Activated naive CD4-positive, alpha-beta T cell treated with anti-CD3 and anti-CD28 coated beads for 36 hours (primary cell): ENCODE data around the gene AUH. TPM values are rescaled to one million over a fixed set of nuclear protein-coding genes. Genes with fewer than 3 reads are reported as not detected.
A peak's percentile ranks its signal among the peaks of the same experiment; 100 is the strongest.

Experiments
- CTCF ChIA-PET: fragments of 350-600 bp; sonication (Branson Sonifier 250); formaldehyde crosslinking; loops from one replicate; lab custom pipeline; 2021; ENCODE audit warnings: antibody characterized with exemption; lab: Charles Lee
- DNase-seq: peaks from one replicate; pipeline ENCODE4 v3.0.0-alpha.2; 2020
- H3K27ac Mint-ChIP-seq: one replicate; pipeline ENCODE4 v1.8.0; 2021; ENCODE audit warnings: mild to moderate bottlenecking, mixed read lengths
- H3K27me3 Mint-ChIP-seq: one replicate; pipeline ENCODE4 v1.8.0; 2021; ENCODE audit warnings: low read depth, mixed read lengths
- H3K36me3 Mint-ChIP-seq: one replicate; pipeline ENCODE4 v1.8.0; 2021; ENCODE audit warnings: low read depth, mixed read lengths
- H3K4me1 Mint-ChIP-seq: one replicate; pipeline ENCODE4 v1.8.0; 2021; ENCODE audit warnings: low read depth, mixed read lengths
- H3K4me3 Mint-ChIP-seq: one replicate; pipeline ENCODE4 v1.8.0; 2021; ENCODE audit warnings: mild to moderate bottlenecking, moderate library complexity, mixed read lengths
- H3K9me3 Mint-ChIP-seq: one replicate; pipeline ENCODE4 v1.8.0; 2021; ENCODE audit warnings: mixed read lengths
- intact Hi-C: fragments of 100-400 bp; cut with micrococcal nuclease; formaldehyde crosslinking; loops from one replicate; pipeline ENCODE4 v1.15.1; 2023
- total RNA-seq, 2 experiments: library from RNA; stranded (reverse); gene quantifications; one replicate each; pipeline ENCODE4 v1.2.3, GENCODE V29; 2021

AUH gene
- total RNA-seq, 2 experiments from 2014 or later: 13.4 to 14.4 TPM

DNA sequence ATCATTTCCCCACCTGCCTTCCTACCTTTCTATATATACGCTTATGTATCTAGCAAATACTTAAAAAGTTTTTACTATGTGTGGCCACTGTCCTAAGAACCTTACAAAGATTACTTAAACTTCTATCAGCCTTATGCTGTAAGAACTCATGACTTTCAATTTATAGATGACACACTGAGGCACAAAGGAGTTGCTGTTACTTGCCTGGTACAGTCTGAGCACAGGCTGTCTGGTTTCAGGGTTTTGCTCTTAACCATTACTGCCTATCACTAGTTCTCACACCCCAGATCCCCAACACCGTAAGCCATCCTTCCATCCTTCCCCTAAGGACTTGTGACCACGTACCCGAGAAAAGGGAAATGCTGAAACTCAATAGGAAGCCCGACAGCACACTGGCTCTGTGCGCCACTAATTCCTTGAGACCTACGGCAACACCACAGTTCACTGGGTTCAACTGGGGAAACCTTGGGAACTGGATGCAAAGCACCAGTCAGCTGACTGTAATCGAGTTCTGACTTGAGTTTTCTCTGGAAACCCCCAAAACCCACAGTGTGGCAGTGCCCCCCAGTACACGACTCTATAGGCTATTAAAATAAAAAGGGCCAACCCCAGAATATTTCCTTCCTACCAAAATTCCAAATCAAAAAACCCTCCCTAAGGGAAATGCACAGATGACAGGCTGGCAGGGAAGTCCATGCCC lies 56.0 kb downstream of the AUH start:
- no peak for DNase-seq
- Mint-ChIP-seq H3K9me3 (no peaks in the 10 kb centered on the region), H3K4me3 (no peak overlapping the region), H3K36me3 (peaks cover 11% of the 10 kb centered on the region), H3K27me3 (no peaks in the 10 kb centered on the region), H3K27ac (no peak overlapping the region), H3K4me1 (peaks cover 6% of the 10 kb centered on the region)
- intact Hi-C loops: no loop called here
- CTCF ChIA-PET: no interaction called here

DNA sequence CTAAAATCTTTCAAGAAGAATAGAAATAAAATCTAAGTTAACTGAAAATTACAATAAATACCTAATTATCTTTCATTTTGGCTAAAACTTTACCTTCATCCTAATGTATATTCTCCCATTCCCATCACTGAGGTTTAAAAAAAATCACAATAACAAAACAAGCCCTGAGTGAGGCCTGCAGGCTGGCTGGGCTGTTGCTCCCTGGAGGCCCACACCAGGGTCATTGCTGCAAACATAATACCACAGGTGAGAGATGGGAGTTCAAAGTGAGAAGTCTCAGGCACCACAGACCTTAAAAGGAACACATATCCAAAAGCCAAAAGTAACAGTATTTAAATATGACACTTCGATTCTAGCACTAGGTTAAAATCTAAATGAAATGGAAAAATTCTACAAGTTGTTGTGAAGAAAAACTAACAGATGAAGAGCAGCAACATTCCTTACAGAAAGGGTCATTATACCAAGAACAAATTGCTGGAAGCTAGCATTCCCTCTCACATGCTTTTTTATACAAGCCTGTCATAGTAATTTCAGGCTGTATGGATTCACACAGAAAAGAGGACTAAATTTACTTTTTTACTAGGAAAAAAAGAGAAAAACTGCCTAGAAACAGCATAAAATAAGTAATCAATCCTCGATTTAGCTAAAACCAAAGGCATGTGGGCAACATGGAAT lies 57.8 kb downstream of the AUH start:
- no peak overlapping the region for H3K4me3 Mint-ChIP-seq
- H3K27ac Mint-ChIP-seq: no peak overlapping the region
- H3K36me3 Mint-ChIP-seq: peaks cover 5% of the 10 kb centered on the region
- intact Hi-C loops: no loop called here
- CTCF ChIA-PET: no interaction called here
- H3K4me1 Mint-ChIP-seq: peaks cover 6% of the 10 kb centered on the region
- H3K27me3 Mint-ChIP-seq: no peaks in the 10 kb centered on the region
- no peaks in the 10 kb centered on the region for H3K9me3 Mint-ChIP-seq
- no peak for DNase-seq

DNA sequence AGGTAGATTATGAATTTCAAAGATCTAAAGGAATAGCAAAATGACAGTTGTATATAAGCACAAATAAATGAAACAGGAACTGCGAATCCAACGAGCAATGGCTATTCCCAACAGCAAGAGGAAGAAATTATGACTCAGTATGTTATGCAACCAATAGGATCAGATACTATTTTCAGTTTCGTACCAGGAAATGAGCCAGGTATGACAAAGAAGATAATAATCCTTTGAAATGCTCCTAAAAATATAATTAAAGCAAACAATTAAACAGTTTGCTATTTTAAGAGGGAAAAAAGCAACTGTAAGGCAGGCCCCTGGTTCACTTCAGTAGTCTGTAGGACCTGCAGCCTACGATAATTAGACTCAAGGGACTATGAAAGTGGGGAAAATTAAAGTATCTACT lies 58.9 kb downstream of the AUH start:
- Mint-ChIP-seq H3K4me1 (peaks cover 2% of the 10 kb centered on the region), H3K27me3 (no peaks in the 10 kb centered on the region), H3K36me3 (peaks cover 2% of the 10 kb centered on the region), H3K4me3 (no peak overlapping the region), H3K27ac (no peak overlapping the region), H3K9me3 (no peaks in the 10 kb centered on the region)
- intact Hi-C loops: no loop called here
- CTCF ChIA-PET: no interaction called here
- no peak for DNase-seq

DNA sequence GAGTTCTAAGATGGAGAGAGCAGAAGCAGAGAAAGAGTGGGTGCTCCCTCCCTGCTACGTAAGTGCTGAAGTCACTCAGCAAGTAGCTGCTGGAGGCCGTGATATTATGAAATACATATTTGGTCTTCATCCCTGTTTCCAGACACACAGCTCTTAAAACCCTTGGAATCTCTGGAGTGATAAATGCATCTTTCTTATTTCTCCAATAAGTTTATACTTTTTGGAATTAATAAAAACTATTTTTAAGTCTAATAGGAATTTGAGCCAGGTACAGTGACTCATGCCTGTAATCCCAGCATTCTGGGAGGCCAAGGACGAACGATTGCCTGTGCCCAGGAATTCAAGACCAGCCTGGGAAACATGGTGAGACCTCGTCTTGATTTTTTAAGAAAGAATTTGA lies 60.6 kb downstream of the AUH start:
- H3K9me3 Mint-ChIP-seq: no peaks in the 10 kb centered on the region
- H3K27me3 Mint-ChIP-seq: no peaks in the 10 kb centered on the region
- H3K36me3 Mint-ChIP-seq: peaks cover 7% of the 10 kb centered on the region
- DNase-seq: no peak
- intact Hi-C loops: no loop called here
- H3K4me1 Mint-ChIP-seq: peaks cover 2% of the 10 kb centered on the region
- H3K4me3 Mint-ChIP-seq: no peak overlapping the region
- no peak overlapping the region for H3K27ac Mint-ChIP-seq
- CTCF ChIA-PET: interaction anchor here (0.6 to 1.0 kb wide), 3 partner anchors 14 to 125 kb away, joined by 3 read pairs; no protein-coding TSS in a partner anchor

DNA sequence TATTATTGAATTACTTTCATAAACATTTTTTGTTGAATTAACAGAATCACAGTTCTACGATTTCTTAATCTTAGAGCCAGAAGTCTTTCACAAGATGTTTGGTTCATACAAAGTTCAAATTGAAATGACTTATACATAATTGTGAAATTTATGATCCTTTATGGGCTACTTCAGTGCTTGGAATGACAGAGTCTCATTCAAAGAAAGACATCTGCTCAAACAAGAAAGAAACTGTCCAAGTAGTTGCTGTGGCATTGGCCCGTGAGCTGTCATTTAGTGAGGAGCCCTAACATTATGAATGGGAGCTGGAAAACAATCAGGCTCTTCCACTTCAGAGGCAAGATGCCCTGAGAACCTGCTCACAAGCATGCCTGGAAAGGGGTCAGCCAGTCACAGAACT lies 63.4 kb downstream of the AUH start:
- no peaks in the 10 kb centered on the region for H3K9me3 Mint-ChIP-seq
- intact Hi-C loops: no loop called here
- no peak overlapping the region for H3K4me3 Mint-ChIP-seq
- peaks cover 25% of the 10 kb centered on the region for H3K36me3 Mint-ChIP-seq
- DNase-seq: no peak
- CTCF ChIA-PET: interaction anchor here (0.7 kb wide), 1 partner anchor 679 kb away, joined by 3 read pairs; no protein-coding TSS in a partner anchor
- no peaks in the 10 kb centered on the region for H3K27me3 Mint-ChIP-seq
- peaks cover 2% of the 10 kb centered on the region for H3K4me1 Mint-ChIP-seq
- H3K27ac Mint-ChIP-seq: no peak overlapping the region

DNA sequence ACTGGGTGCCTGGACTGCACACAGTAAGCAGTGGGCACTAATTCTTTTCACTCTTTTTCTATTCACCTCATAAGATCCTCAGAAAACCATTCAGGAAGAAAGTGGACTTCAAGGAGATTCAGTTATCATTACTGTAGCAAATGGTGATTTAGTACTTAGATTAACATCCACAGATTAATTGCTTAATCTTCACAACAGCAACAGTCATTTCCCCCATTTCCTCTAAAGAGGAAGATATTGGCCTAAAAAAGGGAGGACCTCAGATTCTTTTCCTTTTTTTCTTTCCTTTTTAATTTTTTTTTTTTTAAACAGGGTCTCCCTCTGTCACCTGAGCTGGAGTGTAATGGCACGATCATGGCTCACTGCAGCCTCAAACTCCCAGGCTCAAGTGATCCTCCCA lies 64.4 kb downstream of the AUH start:
- Mint-ChIP-seq H3K27me3 (no peaks in the 10 kb centered on the region), H3K9me3 (no peaks in the 10 kb centered on the region), H3K4me3 (no peak overlapping the region), H3K4me1 (no peaks in the 10 kb centered on the region), H3K27ac (no peak overlapping the region), H3K36me3 (peaks cover 34% of the 10 kb centered on the region)
- CTCF ChIA-PET: no interaction called here
- no peak for DNase-seq
- intact Hi-C loops: no loop called here

DNA sequence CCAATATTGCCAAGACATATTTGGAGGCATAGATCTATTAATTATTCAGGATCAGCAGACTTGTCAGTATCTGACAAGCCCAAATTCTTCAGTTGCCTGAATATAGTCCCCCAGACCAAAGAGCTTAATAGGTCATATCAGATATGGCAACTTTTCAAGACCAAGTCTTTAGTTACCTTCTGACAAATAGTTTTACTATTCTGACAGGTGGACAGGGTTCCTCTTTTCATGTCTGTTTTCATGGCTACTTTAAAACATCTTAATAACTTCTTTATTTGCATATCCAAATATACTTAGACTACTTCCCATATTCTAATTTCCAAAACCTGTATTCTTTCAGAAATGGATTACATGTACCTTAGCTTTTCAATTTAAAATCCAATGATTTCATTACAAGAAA lies 65.4 kb downstream of the AUH start:
- DNase-seq: no peak
- Mint-ChIP-seq H3K27me3 (no peaks in the 10 kb centered on the region), H3K4me3 (no peak overlapping the region), H3K4me1 (no peaks in the 10 kb centered on the region), H3K9me3 (no peaks in the 10 kb centered on the region), H3K36me3 (peaks cover 37% of the 10 kb centered on the region), H3K27ac (no peak overlapping the region)
- intact Hi-C loops: no loop called here
- CTCF ChIA-PET: interaction anchor here (0.6 to 0.7 kb wide), 2 partner anchors 720 to 929 kb away, joined by 3 read pairs; no protein-coding TSS in a partner anchor

DNA sequence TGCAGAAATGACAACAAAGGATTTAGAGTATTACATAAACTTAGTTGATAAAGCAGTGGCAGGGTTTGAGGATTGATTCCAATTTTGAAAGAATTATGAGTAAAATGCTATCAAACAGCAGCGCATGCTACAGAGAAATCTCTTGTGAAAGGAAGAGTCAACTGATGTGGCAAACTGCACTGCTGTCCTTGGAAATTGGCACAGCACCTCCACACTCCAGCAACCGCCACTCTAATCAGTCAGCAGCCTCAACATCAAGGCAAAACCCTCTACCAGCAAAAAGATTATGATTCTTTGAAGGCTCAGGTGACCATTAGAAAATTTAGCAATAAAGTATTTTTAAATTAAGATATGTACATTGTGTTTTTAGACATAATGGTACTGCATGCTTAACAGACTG lies 66.4 kb downstream of the AUH start:
- no peak for DNase-seq
- intact Hi-C loops: no loop called here
- no peaks in the 10 kb centered on the region for H3K4me1 Mint-ChIP-seq
- CTCF ChIA-PET: no interaction called here
- H3K27me3 Mint-ChIP-seq: no peaks in the 10 kb centered on the region
- H3K9me3 Mint-ChIP-seq: no peaks in the 10 kb centered on the region
- H3K36me3 Mint-ChIP-seq: peaks cover 39% of the 10 kb centered on the region
- no peak overlapping the region for H3K27ac Mint-ChIP-seq
- no peak overlapping the region for H3K4me3 Mint-ChIP-seq

DNA sequence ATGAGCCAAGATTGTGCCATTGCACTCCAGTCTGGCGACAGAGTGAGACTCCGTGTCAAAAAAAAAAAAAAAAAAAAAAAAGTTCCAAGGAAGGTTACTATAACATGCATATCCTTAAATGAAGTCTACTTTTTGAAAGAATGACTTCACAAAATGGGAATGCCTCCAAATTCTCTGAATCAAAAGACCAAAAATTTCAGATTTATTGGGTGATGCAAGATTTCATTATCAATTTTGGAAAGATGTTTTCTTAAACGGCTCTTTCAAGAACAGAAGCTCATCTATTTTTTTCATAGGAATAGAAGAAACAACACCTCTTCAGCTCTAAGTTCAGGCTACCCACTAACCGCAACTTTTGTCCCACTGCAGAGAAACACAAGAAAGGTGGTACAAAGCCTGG lies 69.9 kb downstream of the AUH start:
- Mint-ChIP-seq H3K36me3 (peaks cover 33% of the 10 kb centered on the region), H3K4me3 (no peak overlapping the region), H3K27me3 (no peaks in the 10 kb centered on the region), H3K9me3 (no peaks in the 10 kb centered on the region), H3K4me1 (no peaks in the 10 kb centered on the region), H3K27ac (no peak overlapping the region)
- no peak for DNase-seq
- intact Hi-C loops: no loop called here
- CTCF ChIA-PET: interaction anchor here (0.6 kb wide), 1 partner anchor 108 kb away, joined by 3 read pairs; no protein-coding TSS in a partner anchor

DNA sequence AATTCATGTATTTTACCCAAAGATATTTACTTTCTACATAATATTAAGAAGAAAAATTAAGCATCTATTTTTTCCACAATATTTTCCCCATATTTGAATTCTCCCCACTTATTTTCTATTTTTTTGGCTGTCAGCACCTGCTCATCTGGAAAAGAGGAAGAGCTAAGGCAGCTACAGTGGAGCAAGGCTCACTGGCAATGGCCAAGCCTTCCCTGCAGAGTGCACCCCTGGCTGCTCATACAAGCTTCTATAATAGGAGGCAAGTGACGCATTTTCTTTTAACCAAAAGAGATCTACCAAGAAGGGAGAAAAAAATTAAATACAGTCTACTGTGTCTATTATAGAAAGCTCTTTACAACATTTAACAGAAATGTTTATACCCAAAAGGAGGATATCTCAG lies 72.5 kb downstream of the AUH start:
- intact Hi-C loops: loop anchor here (5.0 kb wide), 1 partner anchor 133 kb away; the partner anchor contains the start of gene NFIL3
- H3K4me1 Mint-ChIP-seq: peaks cover 14% of the 10 kb centered on the region
- no peak overlapping the region for H3K4me3 Mint-ChIP-seq
- CTCF ChIA-PET: no interaction called here
- H3K27ac Mint-ChIP-seq: no peak overlapping the region
- no peak for DNase-seq
- H3K36me3 Mint-ChIP-seq: peaks cover 29% of the 10 kb centered on the region
- H3K27me3 Mint-ChIP-seq: no peaks in the 10 kb centered on the region
- H3K9me3 Mint-ChIP-seq: no peaks in the 10 kb centered on the region

DNA sequence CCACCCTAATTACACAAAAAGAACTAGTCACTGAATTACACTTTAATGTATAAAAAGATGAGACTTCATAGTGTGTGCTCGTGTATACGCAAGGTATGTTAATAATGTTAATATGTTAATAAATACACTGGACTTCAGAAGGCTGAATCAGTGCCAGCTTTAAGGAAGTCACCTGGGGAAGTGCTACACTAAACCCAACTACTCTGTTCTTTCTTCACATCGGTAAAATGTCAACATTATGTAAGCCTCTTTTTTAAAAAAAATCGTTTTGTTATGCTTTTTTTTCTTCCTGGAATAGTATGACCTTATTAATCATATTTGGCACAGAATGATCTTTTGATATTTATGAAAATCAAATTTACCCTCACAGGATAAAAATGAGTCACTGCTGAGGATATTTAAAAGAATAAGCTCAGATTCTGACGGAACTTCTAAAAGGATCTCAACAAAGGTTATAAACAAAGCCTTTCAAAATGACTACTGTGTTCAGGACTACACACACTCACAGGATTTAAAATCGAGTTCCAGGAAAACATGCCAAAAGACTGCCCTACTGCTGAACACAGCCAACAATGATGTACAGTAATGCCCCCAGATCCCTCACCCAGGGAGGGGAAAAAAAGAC lies 75.9 kb downstream of the AUH start:
- H3K27ac Mint-ChIP-seq: peak overlapping the region; percentile 61
- no peaks in the 10 kb centered on the region for H3K9me3 Mint-ChIP-seq
- no peak overlapping the region for H3K4me3 Mint-ChIP-seq
- H3K36me3 Mint-ChIP-seq: peaks cover 17% of the 10 kb centered on the region
- CTCF ChIA-PET: no interaction called here
- H3K27me3 Mint-ChIP-seq: no peaks in the 10 kb centered on the region
- intact Hi-C loops: loop anchor here (1.0 to 5.0 kb wide), 2 partner anchors 78 to 136 kb away; partner anchors contain the start of gene NFIL3
- DNase-seq: no peak
- peaks cover 14% of the 10 kb centered on the region for H3K4me1 Mint-ChIP-seq

DNA sequence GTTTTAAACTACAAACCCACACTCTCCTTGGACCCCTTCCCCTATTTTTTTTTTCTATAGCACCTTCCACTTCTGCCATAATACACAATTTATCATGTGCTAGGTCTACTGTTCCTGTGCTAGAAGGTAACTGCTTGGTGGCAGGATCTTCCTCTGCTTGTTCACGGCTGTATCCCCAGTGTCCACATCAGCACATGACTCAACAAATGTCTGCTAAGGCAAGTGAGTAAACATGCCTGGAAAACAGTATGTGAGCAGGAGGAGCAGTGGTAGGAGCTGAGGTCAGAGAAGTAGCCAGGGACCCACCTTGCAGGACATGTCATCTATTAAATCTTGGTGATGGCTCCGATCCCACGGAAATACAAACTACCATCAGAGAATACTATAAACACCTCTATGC lies 79.4 kb downstream of the AUH start:
- Mint-ChIP-seq H3K27ac (no peak overlapping the region), H3K4me1 (peaks cover 14% of the 10 kb centered on the region), H3K27me3 (no peaks in the 10 kb centered on the region), H3K36me3 (peaks cover 17% of the 10 kb centered on the region), H3K4me3 (no peak overlapping the region), H3K9me3 (no peaks in the 10 kb centered on the region)
- no peak for DNase-seq
- intact Hi-C loops: no loop called here
- CTCF ChIA-PET: no interaction called here
